GM23338 (cell line): ENCODE data around the gene SLC23A2.

Source experiments
- CREB1 ChIP-seq: fragments of 250-450 bp; sonication (Bioruptor Pico); IDR thresholded peaks from 2 replicates; pipeline ENCODE4 v1.5.0; 2020; ENCODE audit warnings: low read depth, mild to moderate bottlenecking, moderate library complexity
- ETS1 ChIP-seq: IDR thresholded peaks from 2 replicates; pipeline ENCODE4 v1.6.1; 2016; ENCODE audit warnings: antibody characterized with exemption
- EZH2 ChIP-seq: fragments of 200-600 bp; sonication (generic); IDR thresholded peaks from one replicate; pipeline ENCODE4 v1.8.0; 2017; ENCODE audit warnings: antibody characterized with exemption, mild to moderate bottlenecking, low read depth; ENCODE audit not compliant: unreplicated experiment
- EZH2phosphoT487 ChIP-seq: fragments of 200-600 bp; sonication (generic); IDR thresholded peaks from one replicate; pipeline ENCODE4 v1.8.1; 2018; ENCODE audit warnings: antibody characterized with exemption; ENCODE audit not compliant: unreplicated experiment
- JUNB ChIP-seq: IDR thresholded peaks from one replicate; pipeline ENCODE4 v1.6.1; 2016; ENCODE audit warnings: antibody characterized with exemption; ENCODE audit not compliant: unreplicated experiment
- NANOG ChIP-seq: IDR thresholded peaks from 2 replicates; pipeline ENCODE4 v1.6.1; 2016; ENCODE audit warnings: antibody characterized with exemption, borderline replicate concordance
- POLR2AphosphoS5 ChIP-seq: IDR thresholded peaks from 2 replicates; pipeline ENCODE4 v1.6.1; 2016; ENCODE audit warnings: antibody characterized with exemption, low read depth
- STAT1 ChIP-seq: IDR thresholded peaks from one replicate; pipeline ENCODE4 v1.6.1; 2016; ENCODE audit warnings: antibody characterized with exemption; ENCODE audit not compliant: unreplicated experiment
- ZNF114 ChIP-seq: fragments of 250-450 bp; sonication (Bioruptor Pico); IDR thresholded peaks from 2 replicates; pipeline ENCODE4 v1.5.0; 2020; ENCODE audit warnings: mild to moderate bottlenecking, moderate library complexity
- ZNF331 ChIP-seq: fragments of 250-450 bp; sonication (Bioruptor Pico); IDR thresholded peaks from 2 replicates; pipeline ENCODE4 v1.5.0; 2020; ENCODE audit warnings: low read depth, mild to moderate bottlenecking, moderate library complexity
- TF ChIP-seq, protein P1 (sequence below), 2 experiments: fragments of 200-600 bp in 1 of 2; sonication (generic) in 1 of 2; conservative IDR thresholded peaks; 2 replicates each; pipeline versions ENCODE4 v1.5.1 to v1.6.1; 2016 to 2017; ENCODE audit warnings: antibody characterized with exemption in 2 of 2, low read depth in 2 of 2, mild to moderate bottlenecking in 2 of 2, moderate library complexity in 1 of 2
- TF ChIP-seq, protein P2 (sequence below): IDR thresholded peaks from one replicate; pipeline ENCODE4 v1.6.1; 2018; ENCODE audit warnings: antibody characterized with exemption; ENCODE audit not compliant: unreplicated experiment
- TF ChIP-seq, protein P3 (sequence below): fragments of 250-450 bp; sonication (Bioruptor Pico); IDR thresholded peaks from 2 replicates; pipeline ENCODE4 v1.5.0; 2020; ENCODE audit warnings: mild to moderate bottlenecking, moderate library complexity

GRCh38 chr20:4873396-4873795, 127.9 kb downstream of the SLC23A2 start:
- TF ChIP-seq, protein P1, sequence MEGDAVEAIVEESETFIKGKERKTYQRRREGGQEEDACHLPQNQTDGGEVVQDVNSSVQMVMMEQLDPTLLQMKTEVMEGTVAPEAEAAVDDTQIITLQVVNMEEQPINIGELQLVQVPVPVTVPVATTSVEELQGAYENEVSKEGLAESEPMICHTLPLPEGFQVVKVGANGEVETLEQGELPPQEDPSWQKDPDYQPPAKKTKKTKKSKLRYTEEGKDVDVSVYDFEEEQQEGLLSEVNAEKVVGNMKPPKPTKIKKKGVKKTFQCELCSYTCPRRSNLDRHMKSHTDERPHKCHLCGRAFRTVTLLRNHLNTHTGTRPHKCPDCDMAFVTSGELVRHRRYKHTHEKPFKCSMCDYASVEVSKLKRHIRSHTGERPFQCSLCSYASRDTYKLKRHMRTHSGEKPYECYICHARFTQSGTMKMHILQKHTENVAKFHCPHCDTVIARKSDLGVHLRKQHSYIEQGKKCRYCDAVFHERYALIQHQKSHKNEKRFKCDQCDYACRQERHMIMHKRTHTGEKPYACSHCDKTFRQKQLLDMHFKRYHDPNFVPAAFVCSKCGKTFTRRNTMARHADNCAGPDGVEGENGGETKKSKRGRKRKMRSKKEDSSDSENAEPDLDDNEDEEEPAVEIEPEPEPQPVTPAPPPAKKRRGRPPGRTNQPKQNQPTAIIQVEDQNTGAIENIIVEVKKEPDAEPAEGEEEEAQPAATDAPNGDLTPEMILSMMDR (conservative IDR thresholded peaks at IDR 0.05; ENCODE audit: low read depth in 2 of 2): no peak
- TF ChIP-seq POLR2AphosphoS5 (no peak), EZH2 (no peak), EZH2phosphoT487 (no peak), ZNF114 (no peak), CREB1 (CRISPR knock-in tag) (no peak), JUNB (no peak), NANOG (no peak), ETS1 (no peak), ZNF331 (CRISPR knock-in tag) (no peak), STAT1 (no peak)
- TF ChIP-seq, protein P2, sequence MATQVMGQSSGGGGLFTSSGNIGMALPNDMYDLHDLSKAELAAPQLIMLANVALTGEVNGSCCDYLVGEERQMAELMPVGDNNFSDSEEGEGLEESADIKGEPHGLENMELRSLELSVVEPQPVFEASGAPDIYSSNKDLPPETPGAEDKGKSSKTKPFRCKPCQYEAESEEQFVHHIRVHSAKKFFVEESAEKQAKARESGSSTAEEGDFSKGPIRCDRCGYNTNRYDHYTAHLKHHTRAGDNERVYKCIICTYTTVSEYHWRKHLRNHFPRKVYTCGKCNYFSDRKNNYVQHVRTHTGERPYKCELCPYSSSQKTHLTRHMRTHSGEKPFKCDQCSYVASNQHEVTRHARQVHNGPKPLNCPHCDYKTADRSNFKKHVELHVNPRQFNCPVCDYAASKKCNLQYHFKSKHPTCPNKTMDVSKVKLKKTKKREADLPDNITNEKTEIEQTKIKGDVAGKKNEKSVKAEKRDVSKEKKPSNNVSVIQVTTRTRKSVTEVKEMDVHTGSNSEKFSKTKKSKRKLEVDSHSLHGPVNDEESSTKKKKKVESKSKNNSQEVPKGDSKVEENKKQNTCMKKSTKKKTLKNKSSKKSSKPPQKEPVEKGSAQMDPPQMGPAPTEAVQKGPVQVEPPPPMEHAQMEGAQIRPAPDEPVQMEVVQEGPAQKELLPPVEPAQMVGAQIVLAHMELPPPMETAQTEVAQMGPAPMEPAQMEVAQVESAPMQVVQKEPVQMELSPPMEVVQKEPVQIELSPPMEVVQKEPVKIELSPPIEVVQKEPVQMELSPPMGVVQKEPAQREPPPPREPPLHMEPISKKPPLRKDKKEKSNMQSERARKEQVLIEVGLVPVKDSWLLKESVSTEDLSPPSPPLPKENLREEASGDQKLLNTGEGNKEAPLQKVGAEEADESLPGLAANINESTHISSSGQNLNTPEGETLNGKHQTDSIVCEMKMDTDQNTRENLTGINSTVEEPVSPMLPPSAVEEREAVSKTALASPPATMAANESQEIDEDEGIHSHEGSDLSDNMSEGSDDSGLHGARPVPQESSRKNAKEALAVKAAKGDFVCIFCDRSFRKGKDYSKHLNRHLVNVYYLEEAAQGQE: no peak
- TF ChIP-seq, protein P3, sequence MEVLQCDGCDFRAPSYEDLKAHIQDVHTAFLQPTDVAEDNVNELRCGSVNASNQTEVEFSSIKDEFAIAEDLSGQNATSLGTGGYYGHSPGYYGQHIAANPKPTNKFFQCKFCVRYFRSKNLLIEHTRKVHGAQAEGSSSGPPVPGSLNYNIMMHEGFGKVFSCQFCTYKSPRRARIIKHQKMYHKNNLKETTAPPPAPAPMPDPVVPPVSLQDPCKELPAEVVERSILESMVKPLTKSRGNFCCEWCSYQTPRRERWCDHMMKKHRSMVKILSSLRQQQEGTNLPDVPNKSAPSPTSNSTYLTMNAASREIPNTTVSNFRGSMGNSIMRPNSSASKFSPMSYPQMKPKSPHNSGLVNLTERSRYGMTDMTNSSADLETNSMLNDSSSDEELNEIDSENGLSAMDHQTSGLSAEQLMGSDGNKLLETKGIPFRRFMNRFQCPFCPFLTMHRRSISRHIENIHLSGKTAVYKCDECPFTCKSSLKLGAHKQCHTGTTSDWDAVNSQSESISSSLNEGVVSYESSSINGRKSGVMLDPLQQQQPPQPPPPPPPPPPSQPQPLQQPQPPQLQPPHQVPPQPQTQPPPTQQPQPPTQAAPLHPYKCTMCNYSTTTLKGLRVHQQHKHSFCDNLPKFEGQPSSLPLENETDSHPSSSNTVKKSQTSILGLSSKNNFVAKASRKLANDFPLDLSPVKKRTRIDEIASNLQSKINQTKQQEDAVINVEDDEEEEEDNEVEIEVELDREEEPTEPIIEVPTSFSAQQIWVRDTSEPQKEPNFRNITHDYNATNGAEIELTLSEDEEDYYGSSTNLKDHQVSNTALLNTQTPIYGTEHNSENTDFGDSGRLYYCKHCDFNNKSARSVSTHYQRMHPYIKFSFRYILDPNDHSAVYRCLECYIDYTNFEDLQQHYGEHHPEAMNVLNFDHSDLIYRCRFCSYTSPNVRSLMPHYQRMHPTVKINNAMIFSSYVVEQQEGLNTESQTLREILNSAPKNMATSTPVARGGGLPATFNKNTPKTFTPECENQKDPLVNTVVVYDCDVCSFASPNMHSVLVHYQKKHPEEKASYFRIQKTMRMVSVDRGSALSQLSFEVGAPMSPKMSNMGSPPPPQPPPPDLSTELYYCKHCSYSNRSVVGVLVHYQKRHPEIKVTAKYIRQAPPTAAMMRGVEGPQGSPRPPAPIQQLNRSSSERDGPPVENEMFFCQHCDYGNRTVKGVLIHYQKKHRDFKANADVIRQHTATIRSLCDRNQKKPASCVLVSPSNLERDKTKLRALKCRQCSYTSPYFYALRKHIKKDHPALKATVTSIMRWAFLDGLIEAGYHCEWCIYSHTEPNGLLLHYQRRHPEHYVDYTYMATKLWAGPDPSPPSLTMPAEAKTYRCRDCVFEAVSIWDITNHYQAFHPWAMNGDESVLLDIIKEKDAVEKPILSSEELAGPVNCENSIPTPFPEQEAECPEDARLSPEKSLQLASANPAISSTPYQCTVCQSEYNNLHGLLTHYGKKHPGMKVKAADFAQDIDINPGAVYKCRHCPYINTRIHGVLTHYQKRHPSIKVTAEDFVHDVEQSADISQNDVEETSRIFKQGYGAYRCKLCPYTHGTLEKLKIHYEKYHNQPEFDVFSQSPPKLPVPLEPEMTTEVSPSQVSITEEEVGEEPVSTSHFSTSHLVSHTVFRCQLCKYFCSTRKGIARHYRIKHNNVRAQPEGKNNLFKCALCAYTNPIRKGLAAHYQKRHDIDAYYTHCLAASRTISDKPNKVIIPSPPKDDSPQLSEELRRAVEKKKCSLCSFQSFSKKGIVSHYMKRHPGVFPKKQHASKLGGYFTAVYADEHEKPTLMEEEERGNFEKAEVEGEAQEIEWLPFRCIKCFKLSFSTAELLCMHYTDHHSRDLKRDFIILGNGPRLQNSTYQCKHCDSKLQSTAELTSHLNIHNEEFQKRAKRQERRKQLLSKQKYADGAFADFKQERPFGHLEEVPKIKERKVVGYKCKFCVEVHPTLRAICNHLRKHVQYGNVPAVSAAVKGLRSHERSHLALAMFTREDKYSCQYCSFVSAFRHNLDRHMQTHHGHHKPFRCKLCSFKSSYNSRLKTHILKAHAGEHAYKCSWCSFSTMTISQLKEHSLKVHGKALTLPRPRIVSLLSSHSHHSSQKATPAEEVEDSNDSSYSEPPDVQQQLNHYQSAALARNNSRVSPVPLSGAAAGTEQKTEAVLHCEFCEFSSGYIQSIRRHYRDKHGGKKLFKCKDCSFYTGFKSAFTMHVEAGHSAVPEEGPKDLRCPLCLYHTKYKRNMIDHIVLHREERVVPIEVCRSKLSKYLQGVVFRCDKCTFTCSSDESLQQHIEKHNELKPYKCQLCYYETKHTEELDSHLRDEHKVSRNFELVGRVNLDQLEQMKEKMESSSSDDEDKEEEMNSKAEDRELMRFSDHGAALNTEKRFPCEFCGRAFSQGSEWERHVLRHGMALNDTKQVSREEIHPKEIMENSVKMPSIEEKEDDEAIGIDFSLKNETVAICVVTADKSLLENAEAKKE (CRISPR knock-in tag): no peak
